GM23248 (cell line): ENCODE results near the gene PHLDA3. TPM values are rescaled to one million over a fixed set of nuclear protein-coding genes. Genes with fewer than 3 reads are reported as not detected.
A peak's percentile ranks its signal among the peaks of the same experiment; 100 is the strongest.

Experiments
- DNase-seq: peaks from one replicate; pipeline ENCODE4 v3.0.0-alpha.2; 2015
- H2AFZ ChIP-seq: fragments of 200-600 bp; sonication (generic); 2 replicates; pipeline ENCODE4 v1.6.1; 2016; ENCODE audit warnings: antibody characterized with exemption
- H3F3A ChIP-seq: fragments of 200-600 bp; sonication (generic); 2 replicates; pipeline ENCODE4 v1.6.1; 2016; ENCODE audit warnings: mild to moderate bottlenecking, antibody characterized with exemption, mixed run types; ENCODE audit not compliant: insufficient read depth
- H3K27ac ChIP-seq: fragments of 200-600 bp; sonication (generic); 2 replicates; pipeline ENCODE4 v1.5.1; 2016; ENCODE audit warnings: mild to moderate bottlenecking
- H3K27me3 ChIP-seq: fragments of 200-600 bp; sonication (generic); replicated peaks from 2 replicates; pipeline ENCODE4 v1.6.1; 2016; ENCODE audit warnings: mild to moderate bottlenecking; ENCODE audit not compliant: insufficient read depth
- H3K36me3 ChIP-seq: fragments of 200-600 bp; sonication (generic); 2 replicates; pipeline ENCODE4 v1.6.1; 2016; ENCODE audit warnings: low read depth, mild to moderate bottlenecking
- H3K4me1 ChIP-seq: fragments of 200-600 bp; sonication (generic); 2 replicates; pipeline ENCODE4 v1.6.1; 2016; ENCODE audit warnings: mild to moderate bottlenecking; ENCODE audit not compliant: insufficient read depth
- H3K4me2 ChIP-seq: fragments of 200-600 bp; sonication (generic); one replicate; pipeline ENCODE4 v1.6.1; 2016; ENCODE audit warnings: mild to moderate bottlenecking; ENCODE audit not compliant: unreplicated experiment
- H3K4me3 ChIP-seq: fragments of 200-600 bp; sonication (generic); 2 replicates; pipeline ENCODE4 v1.5.1; 2016; ENCODE audit warnings: mild to moderate bottlenecking
- H3K79me2 ChIP-seq: fragments of 200-600 bp; sonication (generic); 2 replicates; pipeline ENCODE4 v1.6.1; 2016; ENCODE audit warnings: mild to moderate bottlenecking; ENCODE audit not compliant: insufficient read depth
- H3K9ac ChIP-seq: fragments of 200-600 bp; sonication (generic); 2 replicates; pipeline ENCODE4 v1.6.1; 2016; ENCODE audit warnings: mild to moderate bottlenecking
- H3K9me2 ChIP-seq: fragments of 200-600 bp; sonication (generic); 2 replicates; pipeline ENCODE4 v1.6.1; 2016; ENCODE audit warnings: mixed run types, mild to moderate bottlenecking, moderate library complexity; ENCODE audit not compliant: insufficient read depth
- H3K9me3 ChIP-seq: fragments of 200-600 bp; sonication (generic); one replicate; pipeline ENCODE4 v1.6.1; 2017; ENCODE audit warnings: low read depth
- H4K20me1 ChIP-seq: fragments of 200-600 bp; sonication (generic); 2 replicates; pipeline ENCODE4 v1.6.0; 2016; ENCODE audit not compliant: insufficient read depth
- EZH2 ChIP-seq: fragments of 200-600 bp; sonication (generic); IDR thresholded peaks from 2 replicates; pipeline ENCODE4 v1.6.1; 2018; ENCODE audit warnings: antibody characterized with exemption, mild to moderate bottlenecking; ENCODE audit not compliant: insufficient read depth, poor library complexity, severe bottlenecking
- EZH2phosphoT487 ChIP-seq: fragments of 200-600 bp; sonication (generic); IDR thresholded peaks from 2 replicates; pipeline ENCODE4 v1.6.1; 2018; ENCODE audit warnings: antibody characterized with exemption, moderate library complexity, mild to moderate bottlenecking, low read depth; ENCODE audit not compliant: insufficient read depth
- WGBS, 2 experiments: methylation state at CpG; one replicate each; pipeline ENCODE4 v1.1.6; 2015 to 2017; ENCODE audit warnings: low lambda C conversion rate in 2 of 2, low coverage in 1 of 2; ENCODE audit errors: missing lambda C conversion rate in 2 of 2; 5-methylcytosine and 5-hydroxymethylcytosine counted together
- in situ Hi-C: fragments of 300-500 bp; cut with MboI; formaldehyde crosslinking; loops from 2 replicates; pipeline ENCODE4 v1.15.0; 2020
- polyA plus RNA-seq: library from polyadenylated mRNA; unstranded; fragments of >200 nt; fragmentation: Nextera tagmentation; extraction: Ambion mirVana; gene quantifications from 2 replicates; pipeline ENCODE4 v1.2.1, GENCODE V29; 2016
- total RNA-seq: library from RNA; depleted of rRNA; stranded (reverse); fragments of >200 nt; shearing (Covaris generic); gene quantifications from 2 replicates; pipeline ENCODE4 v1.2.3, GENCODE V29; 2014

PHLDA3 gene
- total and polyA plus RNA-seq, 2 experiments from 2014 or later, result 112 to 162 TPM

GRCh38 chr1:201482755-201483154, 13.8 kb upstream of the PHLDA3 start:
- Histone ChIP-seq H3K36me3 (peaks cover 27% of the 10 kb centered on the region), H3K27ac (no peak overlapping the region)

GRCh38 chr1:201481761-201482493, 12.9 kb upstream of the PHLDA3 start:
- H4K20me1 ChIP-seq, result no peaks in the 10 kb centered on the region
- peak overlapping the region; percentile 31; the same call in 1 of the 2 replicates for H3K9ac ChIP-seq
- peak overlapping the region; percentile 21 for H2AFZ ChIP-seq
- H3K4me3 ChIP-seq, result peak overlapping the region; percentile 3; the same call in 1 of the 2 replicates
- H3K79me2 ChIP-seq, result no peaks in the 10 kb centered on the region
- DNase-seq, result peak; percentile 89
- no peak overlapping the region for H3K27ac ChIP-seq
- 14 to 15% methylated on average over 35 of the region's 35 CpGs for WGBS, 2 experiments
- H3K4me2 ChIP-seq, result peak overlapping the region; percentile 41
- H3K4me1 ChIP-seq, result peaks cover 34% of the 10 kb centered on the region
- in situ Hi-C loops, result no loop called here
- H3K9me2 ChIP-seq, result no peaks in the 10 kb centered on the region
- H3K27me3 ChIP-seq, result no peaks in the 10 kb centered on the region
- TF ChIP-seq EZH2, result no peak
- peaks cover 40% of the 10 kb centered on the region for H3F3A ChIP-seq
- no peaks in the 10 kb centered on the region for H3K9me3 ChIP-seq
- peaks cover 22% of the 10 kb centered on the region for H3K36me3 ChIP-seq

More at GRCh38 chr1:201482755-201483154, 13.8 kb upstream of the PHLDA3 start:
- no peaks in the 10 kb centered on the region for H3K27me3 ChIP-seq
- 71 to 73% methylated on average over 5 of the region's 5 CpGs for WGBS, 2 experiments
- no peak overlapping the region for H2AFZ ChIP-seq
- no peaks in the 10 kb centered on the region for H3K9me3 ChIP-seq
- no peaks in the 10 kb centered on the region for H3K9me2 ChIP-seq
- no peak for DNase-seq
- no peaks in the 10 kb centered on the region for H4K20me1 ChIP-seq
- no peaks in the 10 kb centered on the region for H3K79me2 ChIP-seq
- H3K4me2 ChIP-seq, result no peak overlapping the region
- H3F3A ChIP-seq, result peaks cover 43% of the 10 kb centered on the region
- H3K4me1 ChIP-seq, result 0 out of 2 replicates have a peak, but pooled peaks cover 28% of the 10 kb centered on the region
- in situ Hi-C loops, result no loop called here
- TF ChIP-seq EZH2, result no peak
- no peak for TF ChIP-seq EZH2phosphoT487
- H3K4me3 ChIP-seq, result no peak overlapping the region
- 0 out of 2 replicates have a peak overlapping the region, but pooled peaks have one; percentile 13 for H3K9ac ChIP-seq

- in situ Hi-C loops, result no loop called here
- TF ChIP-seq EZH2 (no peak), EZH2phosphoT487 (no peak)
- no peak overlapping the region for H3K27ac ChIP-seq
- H3F3A ChIP-seq, result peaks cover 30% of the 10 kb centered on the region
- peak overlapping the region; percentile 31; the same call in 1 of the 2 replicates for H3K9ac ChIP-seq
- H3K4me2 ChIP-seq, result peak overlapping the region; percentile 41
- H3K27me3 ChIP-seq, result no peaks in the 10 kb centered on the region
- H3K36me3 ChIP-seq, result peaks cover 15% of the 10 kb centered on the region; the same call in 1 of the 2 replicates
- H3K4me1 ChIP-seq, result peaks cover 42% of the 10 kb centered on the region
- H3K9me3 ChIP-seq, result no peaks in the 10 kb centered on the region
- no peak for DNase-seq
- WGBS, 2 experiments, result 20% methylated on average over 17 of the region's 17 CpGs
- peak overlapping the region; percentile 3; the same call in 1 of the 2 replicates for H3K4me3 ChIP-seq
- no peaks in the 10 kb centered on the region for H3K79me2 ChIP-seq
- H4K20me1 ChIP-seq, result no peaks in the 10 kb centered on the region
- H3K9me2 ChIP-seq, result no peaks in the 10 kb centered on the region
- H2AFZ ChIP-seq, result peak overlapping the region; percentile 21
These were observed 12.0 kb upstream of the PHLDA3 start for GRCh38 chr1:201481004-201481380.

GRCh38 chr1:201480231-201481003, 11.4 kb upstream of the PHLDA3 start:
- H3K27me3 ChIP-seq, result no peaks in the 10 kb centered on the region
- H4K20me1 ChIP-seq, result no peaks in the 10 kb centered on the region
- peak overlapping the region; percentile 41 for H3K4me2 ChIP-seq
- peaks cover 29% of the 10 kb centered on the region for H3F3A ChIP-seq
- DNase-seq, result peak; percentile 77
- peak overlapping the region; percentile 21 for H2AFZ ChIP-seq
- H3K9ac ChIP-seq, result peak overlapping the region; percentile 31; the same call in 1 of the 2 replicates
- in situ Hi-C loops, result no loop called here
- no peak for TF ChIP-seq EZH2phosphoT487
- no peak for TF ChIP-seq EZH2
- no peaks in the 10 kb centered on the region for H3K9me2 ChIP-seq
- peaks cover 11% of the 10 kb centered on the region; the same call in 1 of the 2 replicates for H3K36me3 ChIP-seq
- H3K79me2 ChIP-seq, result no peaks in the 10 kb centered on the region
- H3K4me1 ChIP-seq, result peaks cover 47% of the 10 kb centered on the region
- WGBS, 2 experiments, result 24 to 29% methylated on average over 31 to 37 of the region's 37 CpGs
- peak overlapping the region; percentile 3; the same call in 1 of the 2 replicates for H3K4me3 ChIP-seq
- H3K9me3 ChIP-seq, result no peaks in the 10 kb centered on the region
- no peak overlapping the region for H3K27ac ChIP-seq
